HepG2 (cell line): ENCODE measurements around the gene INHA. TPM values are rescaled to one million over a fixed set of nuclear protein-coding genes. Genes with fewer than 3 reads are reported as not detected.

Experiments
- FOXA3 ChIP-seq: IDR thresholded peaks from 2 replicates; pipeline ENCODE4 v1.6.1; 2016; ENCODE audit warnings: missing genetic modification reagents, missing compliant biosample characterization
- GABPA ChIP-seq, 2 experiments: IDR thresholded peaks; 2 replicates each; pipeline ENCODE4 v1.6.1; 2011 to 2016; ENCODE audit warnings: low read depth in 2 of 2, low read length in 1 of 2, missing biosample characterization in 1 of 2, missing genetic modification characterization in 1 of 2
- HDAC2 ChIP-seq: sonication (generic); formaldehyde crosslinking; IDR thresholded peaks from 2 replicates; pipeline ENCODE4 v1.4.0; 2020; ENCODE audit warnings: missing genetic modification reagents
- HMGXB3 ChIP-seq: sonication (generic); formaldehyde crosslinking; IDR thresholded peaks from 2 replicates; pipeline ENCODE4 v1.4.0; 2020; ENCODE audit warnings: missing genetic modification reagents, borderline replicate concordance
- PHF8 ChIP-seq: sonication (generic); formaldehyde crosslinking; IDR thresholded peaks from 2 replicates; pipeline ENCODE4 v1.5.0; 2020; ENCODE audit warnings: missing genetic modification reagents
- POLR2G ChIP-seq: fragments of 200-400 bp; formaldehyde crosslinking; IDR thresholded peaks from 2 replicates; pipeline ENCODE4 v1.6.1; 2018; ENCODE audit warnings: mild to moderate bottlenecking, low read depth, low read length, moderate library complexity
- TBX2 ChIP-seq: sonication (generic); formaldehyde crosslinking; IDR thresholded peaks from 2 replicates; pipeline ENCODE4 v1.5.0; 2020; ENCODE audit warnings: missing genetic modification reagents, mild to moderate bottlenecking, borderline replicate concordance
- TSC22D2 ChIP-seq: sonication (generic); formaldehyde crosslinking; IDR thresholded peaks from 2 replicates; pipeline ENCODE4 v1.5.1; 2020; ENCODE audit warnings: missing genetic modification reagents, mild to moderate bottlenecking, borderline replicate concordance
- ZNF564 ChIP-seq: sonication (generic); formaldehyde crosslinking; IDR thresholded peaks from 2 replicates; pipeline ENCODE4 v1.8.1; 2023; ENCODE audit warnings: mild to moderate bottlenecking, missing genetic modification reagents
- polyA plus RNA-seq, 8 experiments: library from polyadenylated mRNA; depleted of rRNA in 3 of 8; stranded (reverse) in 7 of 8; unstranded in 1 of 8; fragments of >200 nt; fragmentation: Illumina TruSeq in 4 of 8; extraction: Trizol in 4 of 8; gene quantifications; 2 replicates each; pipeline versions ENCODE4 v1.2.1 to v1.2.3, GENCODE V29; 2011 to 2016; ENCODE audit warnings: low read depth in 4 of 8, missing spikeins in 1 of 8, mixed read lengths in 1 of 8; ENCODE audit not compliant: insufficient read depth in 1 of 8
- total RNA-seq, 5 experiments: library from RNA; depleted of rRNA; stranded (reverse); fragments of >200 nt; fragmentation: Illumina TruSeq; extraction: Trizol; gene quantifications; 2 replicates each; pipeline ENCODE4 v1.2.3, GENCODE V29; 2016; ENCODE audit warnings: low read depth in 1 of 5
- TF ChIP-seq, protein P1 (sequence below): IDR thresholded peaks from 2 replicates; pipeline ENCODE4 v1.6.1; 2016

The INHA gene
- total and polyA plus RNA-seq, 2 of the 13 experiments (the other 11 are each of a cell fraction or from before 2014, with no cell fraction given), result 4.1 to 15.2 TPM

DNA sequence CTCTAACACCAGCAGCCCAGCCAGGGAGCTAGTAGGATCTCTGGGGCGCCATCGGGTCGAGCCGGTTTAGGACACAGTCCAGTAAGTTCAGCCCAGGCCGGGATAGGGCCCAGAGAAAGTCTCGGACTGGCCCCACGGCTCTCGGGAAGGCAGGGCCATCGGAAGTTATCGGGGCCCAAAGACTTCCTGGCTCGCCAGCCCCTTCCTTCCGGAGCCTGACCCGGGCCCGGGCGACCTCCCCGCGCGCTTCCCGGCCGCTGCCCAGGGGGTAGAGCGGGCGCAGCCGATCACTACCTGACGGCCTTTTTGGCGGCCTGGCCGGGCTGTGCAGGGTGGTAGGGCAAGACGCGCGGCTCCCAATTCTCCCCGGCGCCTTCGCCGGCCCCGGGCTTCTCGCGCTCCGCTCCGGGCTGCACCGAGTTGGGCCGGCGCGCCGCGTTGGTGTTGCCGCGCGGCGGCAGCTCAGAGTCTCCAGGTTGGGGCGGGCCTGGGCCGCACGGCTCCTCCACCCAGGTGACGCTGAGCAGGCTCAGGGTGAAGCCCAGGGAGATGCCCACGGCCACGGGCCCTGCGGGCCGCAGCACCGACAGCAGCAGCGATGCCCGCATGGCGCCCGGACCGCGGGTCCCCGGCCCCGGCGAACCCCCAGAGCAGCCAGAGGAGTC is 29.0 kb upstream of the INHA start (continued):
- TF ChIP-seq HMGXB3 (CRISPR knock-in tag) (no peak), POLR2G (peak; percentile 14; the same call in 1 of the 2 replicates), TSC22D2 (CRISPR knock-in tag) (0 out of 2 replicates have a peak, but pooled peaks have one; percentile 15), PHF8 (CRISPR knock-in tag) (peak; percentile 84; the same call in 1 of the 2 replicates), GABPA (IDR thresholded peaks at IDR 0.05; ENCODE audit: low read depth, low read length) (no peak), GABPA (CRISPR knock-in tag; IDR thresholded peaks at IDR 0.05; ENCODE audit: low read depth) (peak; percentile 75), ZNF564 (peak; percentile 63; the same call in 1 of the 2 replicates), FOXA3 (CRISPR knock-in tag) (0 out of 2 replicates have a peak, but pooled peaks have one; percentile 3), TBX2 (CRISPR knock-in tag) (peak; percentile 28), HDAC2 (CRISPR knock-in tag) (peak; percentile 50)
- TF ChIP-seq, protein P1, sequence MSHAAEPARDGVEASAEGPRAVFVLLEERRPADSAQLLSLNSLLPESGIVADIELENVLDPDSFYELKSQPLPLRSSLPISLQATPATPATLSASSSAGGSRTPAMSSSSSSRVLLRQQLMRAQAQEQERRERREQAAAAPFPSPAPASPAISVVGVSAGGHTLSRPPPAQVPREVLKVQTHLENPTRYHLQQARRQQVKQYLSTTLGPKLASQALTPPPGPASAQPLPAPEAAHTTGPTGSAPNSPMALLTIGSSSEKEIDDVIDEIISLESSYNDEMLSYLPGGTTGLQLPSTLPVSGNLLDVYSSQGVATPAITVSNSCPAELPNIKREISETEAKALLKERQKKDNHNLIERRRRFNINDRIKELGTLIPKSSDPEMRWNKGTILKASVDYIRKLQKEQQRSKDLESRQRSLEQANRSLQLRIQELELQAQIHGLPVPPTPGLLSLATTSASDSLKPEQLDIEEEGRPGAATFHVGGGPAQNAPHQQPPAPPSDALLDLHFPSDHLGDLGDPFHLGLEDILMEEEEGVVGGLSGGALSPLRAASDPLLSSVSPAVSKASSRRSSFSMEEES (CRISPR knock-in tag), result no peak
